Mesendoderm (in vitro differentiated cells): ENCODE results near the gene NPLOC4.

Experiments used
- DNase-seq: peaks from one replicate; pipeline ENCODE4 v3.0.0; 2013
- H2AK5ac ChIP-seq: 2 replicates; pipeline ENCODE4 v1.6.1; 2013; ENCODE audit warnings: low read length, inconsistent platforms
- H2BK120ac ChIP-seq: 2 replicates; pipeline ENCODE4 v1.6.1; 2013; ENCODE audit warnings: low read depth, mild to moderate bottlenecking, low read length, moderate library complexity, mixed read lengths
- H2BK15ac ChIP-seq: replicated peaks from 2 replicates; pipeline ENCODE4 v1.6.1; 2013; ENCODE audit warnings: low read depth, mild to moderate bottlenecking, moderate library complexity
- H2BK5ac ChIP-seq: 2 replicates; pipeline ENCODE4 v1.6.1; 2013; ENCODE audit warnings: low read length, inconsistent platforms
- H3K18ac ChIP-seq: 2 replicates; pipeline ENCODE4 v1.6.1; 2013; ENCODE audit warnings: mild to moderate bottlenecking, low read length, mixed read lengths
- H3K23ac ChIP-seq: one replicate; pipeline ENCODE4 v1.6.1; 2013; ENCODE audit warnings: low read length
- H3K27ac ChIP-seq: 2 replicates; pipeline ENCODE4 v1.5.1; 2013; ENCODE audit warnings: low read depth, mild to moderate bottlenecking, inconsistent platforms, low read length, moderate library complexity
- H3K27me3 ChIP-seq: 2 replicates; pipeline ENCODE4 v1.6.1; 2013; ENCODE audit warnings: low read length, control low read depth, mild to moderate bottlenecking, inconsistent platforms; ENCODE audit not compliant: insufficient read depth, poor library complexity
- H3K36me3 ChIP-seq: 2 replicates; pipeline ENCODE4 v1.6.1; 2013; ENCODE audit warnings: low read length, inconsistent platforms; ENCODE audit not compliant: control insufficient read depth, insufficient read depth
- H3K4ac ChIP-seq: one replicate; pipeline ENCODE4 v1.6.1; 2013; ENCODE audit warnings: low read depth, mild to moderate bottlenecking, low read length, moderate library complexity
- H3K4me1 ChIP-seq: 2 replicates; pipeline ENCODE4 v1.6.1; 2013; ENCODE audit warnings: low read depth, low read length, inconsistent platforms; ENCODE audit not compliant: control insufficient read depth
- H3K4me2 ChIP-seq: 2 replicates; pipeline ENCODE4 v1.6.1; 2013; ENCODE audit warnings: low read length
- H3K4me3 ChIP-seq: 2 replicates; pipeline ENCODE4 v1.5.1; 2013; ENCODE audit warnings: mild to moderate bottlenecking, low read length
- H3K56ac ChIP-seq: one replicate; pipeline ENCODE4 v1.6.1; 2013; ENCODE audit warnings: low read length
- H3K79me1 ChIP-seq: 2 replicates; pipeline ENCODE4 v1.6.1; 2013; ENCODE audit warnings: low read length, inconsistent platforms
- H3K79me2 ChIP-seq: 2 replicates; pipeline ENCODE4 v1.6.1; 2013; ENCODE audit warnings: mild to moderate bottlenecking, low read length; ENCODE audit not compliant: control insufficient read depth, insufficient read depth
- H3K9ac ChIP-seq: 2 replicates; pipeline ENCODE4 v1.6.1; 2013; ENCODE audit warnings: low read length, inconsistent platforms
- H4K5ac ChIP-seq: one replicate; pipeline ENCODE4 v1.6.1; 2013; ENCODE audit warnings: low read length
- H4K8ac ChIP-seq: one replicate; pipeline ENCODE4 v1.6.1; 2013; ENCODE audit warnings: low read depth, mild to moderate bottlenecking, control low read depth, low read length, moderate library complexity
- WGBS: extraction: QIAGEN DNeasy Blood & Tissue Kit; methylation state at CpG from one replicate; pipeline ENCODE4 v1.1.7; 2013; ENCODE audit warnings: low lambda C conversion rate, missing lambda C conversion rate; ENCODE audit not compliant: insufficient coverage; ENCODE audit errors: extremely low coverage; 5-methylcytosine and 5-hydroxymethylcytosine counted together

NPLOC4 gene

DNA sequence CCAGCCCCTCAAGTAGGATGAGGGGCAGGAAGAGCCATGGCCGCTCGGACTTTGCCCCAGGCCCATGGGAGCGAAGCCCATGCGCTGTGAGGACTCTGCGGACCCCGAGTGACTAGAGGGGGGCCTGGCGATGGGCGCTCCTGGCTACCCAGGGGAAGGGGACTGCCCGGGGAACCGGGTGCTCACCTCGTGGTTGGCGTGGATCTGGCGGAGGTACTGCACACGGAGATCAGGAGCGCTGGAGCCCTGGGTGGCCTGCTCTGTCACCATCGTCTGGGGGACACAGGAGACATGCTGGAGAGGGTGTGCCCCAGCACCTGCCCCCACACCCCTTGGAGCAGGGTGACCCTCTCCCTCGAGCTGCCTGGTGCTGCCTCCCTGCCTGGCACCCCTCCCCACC, 95.8 kb downstream of the NPLOC4 start:
- Histone ChIP-seq H2BK120ac (no peak overlapping the region), H3K4me3 (no peak overlapping the region), H4K5ac (no peak overlapping the region), H3K27me3 (peaks cover 2% of the 10 kb centered on the region), H3K27ac (no peak overlapping the region), H3K56ac (no peak overlapping the region), H4K8ac (no peak overlapping the region), H3K4ac (no peak overlapping the region), H3K79me1 (no peaks in the 10 kb centered on the region), H3K4me2 (no peak overlapping the region), H3K23ac (no peak overlapping the region), H3K79me2 (no peaks in the 10 kb centered on the region), H2BK5ac (no peak overlapping the region), H3K4me1 (peaks cover 2% of the 10 kb centered on the region), H3K9ac (no peak overlapping the region), H3K18ac (no peak overlapping the region), H3K36me3 (no peaks in the 10 kb centered on the region), H2BK15ac (no peak overlapping the region), H2AK5ac (no peak overlapping the region)
- WGBS, result no CpG with 5 or more reads among the region's 17 CpGs
- no peak for DNase-seq

DNA sequence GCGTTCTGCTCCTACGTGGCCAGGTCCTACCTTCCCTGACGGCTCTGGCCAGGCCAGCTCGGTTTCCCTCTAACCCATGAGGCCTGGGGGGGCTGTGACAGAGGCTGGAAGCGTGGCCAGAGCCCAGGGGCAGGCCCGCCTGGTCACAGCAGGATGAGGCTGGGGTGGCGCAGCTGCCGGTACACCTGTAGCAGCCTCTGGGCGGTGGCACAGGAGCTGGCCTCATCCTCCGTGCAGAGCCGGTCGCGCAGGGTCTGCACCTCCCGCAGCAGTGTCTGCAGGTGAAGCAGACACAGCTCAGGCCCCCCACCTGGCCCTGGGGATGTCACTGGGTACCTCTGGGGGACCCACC, 96.3 kb downstream of the NPLOC4 start:
- Histone ChIP-seq H3K27me3 (peaks cover 5% of the 10 kb centered on the region), H3K9ac (no peak overlapping the region), H3K27ac (no peak overlapping the region), H2AK5ac (no peak overlapping the region), H3K79me1 (no peaks in the 10 kb centered on the region), H4K8ac (no peak overlapping the region), H3K4me1 (peaks cover 2% of the 10 kb centered on the region), H3K23ac (no peak overlapping the region), H2BK120ac (no peak overlapping the region), H3K36me3 (no peaks in the 10 kb centered on the region), H3K18ac (no peak overlapping the region), H3K4ac (no peak overlapping the region), H2BK15ac (no peak overlapping the region), H3K79me2 (no peaks in the 10 kb centered on the region), H4K5ac (no peak overlapping the region), H3K4me3 (no peak overlapping the region), H3K4me2 (no peak overlapping the region), H2BK5ac (no peak overlapping the region), H3K56ac (no peak overlapping the region)
- no CpG with 5 or more reads among the region's 14 CpGs for WGBS
- DNase-seq, result no peak

DNA sequence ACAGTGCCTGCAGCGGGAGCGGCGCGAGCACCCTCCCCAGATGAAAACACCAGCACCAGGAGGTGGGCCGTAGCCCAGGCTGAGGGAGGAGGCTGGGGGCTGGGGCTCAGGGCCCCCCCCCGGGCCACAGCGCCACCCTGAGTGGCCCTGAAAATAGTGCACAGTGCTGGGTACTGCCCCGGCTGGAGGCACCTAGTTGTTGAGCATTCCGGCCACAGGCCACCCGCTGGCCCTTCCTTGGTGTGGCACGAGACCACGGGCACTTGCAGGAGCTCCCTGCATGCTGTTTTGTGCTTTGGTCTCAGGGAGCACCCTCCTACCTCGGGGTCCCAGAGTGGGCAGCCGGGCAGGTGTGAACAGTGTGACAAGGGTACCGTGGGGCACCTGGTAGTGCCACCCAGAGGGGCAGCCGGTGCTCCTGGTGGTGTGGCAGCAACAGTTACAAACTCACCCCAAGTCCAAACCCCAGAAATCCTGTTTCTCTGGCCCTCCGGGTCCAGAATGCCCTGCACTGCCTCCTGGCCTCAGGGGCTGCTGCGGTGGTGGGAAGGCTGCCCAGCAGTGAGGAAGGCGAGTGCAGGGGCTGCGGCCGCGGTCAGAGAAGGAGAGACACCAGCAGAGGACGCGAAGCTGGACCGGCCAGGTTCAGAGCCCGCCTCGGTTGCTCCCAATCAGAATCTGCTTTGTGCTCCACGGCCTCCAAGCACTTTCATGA, 96.8 kb downstream of the NPLOC4 start:
- no peak overlapping the region for H3K4ac ChIP-seq
- no peak overlapping the region for H2BK5ac ChIP-seq
- H3K18ac ChIP-seq, result no peak overlapping the region
- no peak overlapping the region for H2BK15ac ChIP-seq
- no peak overlapping the region for H3K9ac ChIP-seq
- H2BK120ac ChIP-seq, result no peak overlapping the region
- H3K4me1 ChIP-seq, result peaks cover 2% of the 10 kb centered on the region
- H3K23ac ChIP-seq, result no peak overlapping the region
- no peak overlapping the region for H3K4me3 ChIP-seq
- no peak overlapping the region for H4K5ac ChIP-seq
- H2AK5ac ChIP-seq, result no peak overlapping the region
- H4K8ac ChIP-seq, result no peak overlapping the region
- no CpG with 5 or more reads among the region's 28 CpGs for WGBS
- no peaks in the 10 kb centered on the region for H3K79me1 ChIP-seq
- no peak overlapping the region for H3K56ac ChIP-seq
- no peak overlapping the region for H3K27ac ChIP-seq
- no peak for DNase-seq
- peaks cover 5% of the 10 kb centered on the region for H3K27me3 ChIP-seq
- H3K79me2 ChIP-seq, result no peaks in the 10 kb centered on the region
- no peak overlapping the region for H3K4me2 ChIP-seq
- H3K36me3 ChIP-seq, result no peaks in the 10 kb centered on the region

DNA sequence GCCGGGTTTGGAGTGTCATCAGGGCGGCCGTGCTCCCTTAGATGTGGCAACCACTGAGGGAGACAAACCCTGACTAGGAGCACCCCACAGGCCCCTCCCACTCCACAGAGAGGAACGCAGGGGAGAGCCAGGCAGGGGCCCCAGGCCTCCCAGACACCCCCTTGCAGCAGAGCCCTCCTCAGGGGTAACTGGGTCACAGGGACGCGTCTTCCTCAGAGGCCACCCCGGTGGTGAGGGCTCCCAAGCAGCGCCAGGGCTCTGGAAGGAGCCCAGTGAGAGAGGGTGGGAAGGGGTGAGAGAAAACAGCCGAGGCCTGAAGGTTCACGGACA, 97.4 kb downstream of the NPLOC4 start:
- no peak overlapping the region for H3K23ac ChIP-seq
- no peak overlapping the region for H4K5ac ChIP-seq
- no peak overlapping the region for H2BK120ac ChIP-seq
- peaks cover 5% of the 10 kb centered on the region for H3K27me3 ChIP-seq
- H2BK15ac ChIP-seq, result no peak overlapping the region
- no peak overlapping the region for H3K4me2 ChIP-seq
- H3K18ac ChIP-seq, result no peak overlapping the region
- WGBS, result no CpG with 5 or more reads among the region's 10 CpGs
- H3K79me2 ChIP-seq, result no peaks in the 10 kb centered on the region
- no peak overlapping the region for H3K27ac ChIP-seq
- no peak overlapping the region for H3K56ac ChIP-seq
- H2AK5ac ChIP-seq, result no peak overlapping the region
- no peak overlapping the region for H3K4ac ChIP-seq
- no peak overlapping the region for H2BK5ac ChIP-seq
- H3K4me1 ChIP-seq, result peaks cover 2% of the 10 kb centered on the region
- H4K8ac ChIP-seq, result no peak overlapping the region
- no peak overlapping the region for H3K9ac ChIP-seq
- no peaks in the 10 kb centered on the region for H3K79me1 ChIP-seq
- no peak for DNase-seq
- no peaks in the 10 kb centered on the region for H3K36me3 ChIP-seq
- H3K4me3 ChIP-seq, result no peak overlapping the region

DNA sequence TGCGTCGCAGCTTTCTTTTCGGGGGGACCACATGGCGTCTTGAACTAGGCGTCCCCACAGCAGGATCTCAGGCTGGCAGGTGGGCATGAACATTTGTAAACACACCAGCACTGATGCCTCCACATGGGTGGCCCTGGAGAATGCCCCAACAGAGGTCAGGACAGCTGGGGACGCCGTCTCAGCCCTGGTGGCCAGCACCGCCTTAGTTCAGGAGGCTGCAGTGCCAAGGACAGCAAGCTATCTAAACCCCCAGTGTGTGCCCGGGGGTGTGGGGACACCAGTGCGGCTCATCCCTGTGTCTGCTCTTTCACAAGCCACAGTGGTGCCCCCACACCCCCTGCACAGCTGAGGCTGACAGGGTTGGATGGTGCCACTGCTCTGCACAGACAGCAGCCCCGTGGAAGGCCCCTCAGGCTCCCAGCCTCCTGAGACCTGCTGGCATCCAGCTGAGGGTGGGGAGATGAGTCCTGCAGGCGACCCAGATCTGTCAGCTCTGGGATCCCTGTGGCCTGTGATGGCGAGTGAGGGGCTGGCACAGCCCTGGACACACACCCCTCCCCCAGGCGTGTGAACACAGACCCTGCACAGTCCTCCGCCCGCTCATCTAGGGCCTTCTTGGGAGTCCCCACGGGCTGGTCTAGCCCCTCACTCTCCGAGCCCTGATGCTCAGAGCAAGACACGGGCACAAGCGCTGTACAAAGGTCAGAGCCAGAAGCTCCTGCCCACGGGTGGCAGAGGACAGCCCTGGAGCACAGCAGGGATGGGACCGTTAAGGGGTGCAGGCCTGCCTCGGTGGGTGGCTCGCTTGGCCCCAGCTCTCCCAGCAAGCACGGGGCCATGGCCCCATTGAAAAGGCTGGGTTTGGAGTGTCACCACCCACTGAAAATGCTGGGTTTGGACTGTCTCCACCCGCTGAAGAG, 98.0 kb downstream of the NPLOC4 start:
- Histone ChIP-seq H3K27ac (no peak overlapping the region), H3K4me1 (peaks cover 2% of the 10 kb centered on the region), H3K9ac (no peak overlapping the region), H2BK120ac (no peak overlapping the region), H3K36me3 (no peaks in the 10 kb centered on the region), H2AK5ac (no peak overlapping the region), H4K8ac (no peak overlapping the region), H4K5ac (no peak overlapping the region), H3K27me3 (peaks cover 5% of the 10 kb centered on the region), H3K79me2 (no peaks in the 10 kb centered on the region), H3K4me2 (no peak overlapping the region), H3K23ac (no peak overlapping the region), H3K56ac (no peak overlapping the region), H3K4me3 (no peak overlapping the region), H3K4ac (no peak overlapping the region), H2BK15ac (no peak overlapping the region), H3K18ac (no peak overlapping the region), H3K79me1 (no peaks in the 10 kb centered on the region), H2BK5ac (no peak overlapping the region)
- no peak for DNase-seq
- WGBS, result no CpG with 5 or more reads among the region's 26 CpGs
